Kidney (tissue), 14 donors: ENCODE measurements around the gene PATE4. TPM values are rescaled to one million over a fixed set of nuclear protein-coding genes. Genes with fewer than 3 reads are reported as not detected.

Experiments used
- DNase-seq, 5 donors: peaks; one replicate each; pipeline ENCODE4 v3.0.0-alpha.2; 2013 to 2020
- FAIRE-seq: peaks from 2 replicates; lab custom pipeline; 2012; peaks lifted over from hg19 to GRCh38; lab: Jason Lieb, UNC
- H3K27ac ChIP-seq, 2 donors: one replicate each; pipeline ENCODE4 v1.7.0; 2013; ENCODE audit warnings: low read depth in 2 of 2, low read length in 2 of 2, inconsistent platforms in 1 of 2
- H3K27me3 ChIP-seq: one replicate; pipeline ENCODE4 v1.7.1; 2013; ENCODE audit warnings: low read length, inconsistent platforms; ENCODE audit not compliant: control insufficient read depth, insufficient read depth
- H3K36me3 ChIP-seq, 3 donors: one replicate each; pipeline versions ENCODE4 v1.7.0 to v1.7.1; 2013; ENCODE audit warnings: low read length in 3 of 3, control low read depth in 1 of 3, inconsistent platforms in 1 of 3; ENCODE audit not compliant: insufficient read depth in 3 of 3, control insufficient read depth in 2 of 3
- H3K4me1 ChIP-seq, 3 donors: one replicate each; pipeline versions ENCODE4 v1.7.0 to v1.7.1; 2013; ENCODE audit warnings: low read length in 3 of 3, inconsistent platforms in 1 of 3, low read depth in 1 of 3; ENCODE audit not compliant: control insufficient read depth in 2 of 3, insufficient read depth in 2 of 3
- H3K4me3 ChIP-seq, 3 donors: one replicate each; pipeline versions ENCODE4 v1.7.0 to v1.8.1; 2013; ENCODE audit warnings: low read length in 3 of 3, control low read depth in 1 of 3, inconsistent platforms in 1 of 3
- H3K9ac ChIP-seq, 3 donors: one replicate each; pipeline versions ENCODE4 v1.7.0 to v1.7.1; 2013; ENCODE audit warnings: low read length in 3 of 3, control low read depth in 1 of 3, inconsistent platforms in 1 of 3
- H3K9me3 ChIP-seq, 3 donors: one replicate each; pipeline versions ENCODE4 v1.7.0 to v1.7.1; 2013; ENCODE audit warnings: low read length in 3 of 3, control low read depth in 1 of 3, inconsistent platforms in 1 of 3; ENCODE audit not compliant: control insufficient read depth in 2 of 3, insufficient read depth in 1 of 3
- CTCF ChIP-seq: IDR thresholded peaks from 3 replicates; pipeline ENCODE4 v1.5.1; 2012; ENCODE audit warnings: mild to moderate bottlenecking, moderate library complexity, borderline replicate concordance; ENCODE audit not compliant: insufficient read depth; ENCODE audit errors: extremely low read depth
- intact Hi-C: fragments of 100-400 bp; cut with DNase I; formaldehyde crosslinking; loops from one replicate; pipeline ENCODE4 v1.11.1; 2022
- polyA plus RNA-seq: library from polyadenylated mRNA; stranded (reverse); fragments of 350-450 nt; fragmentation: Illumina TruSeq; extraction: RNeasy Lipid Tissue Mini Kit (QIAGEN cat#74804); gene quantifications from one replicate; pipeline ENCODE4 v1.2.3, GENCODE V29; 2014; ENCODE audit warnings: low read depth, low replicate concordance; ENCODE audit not compliant: insufficient read depth
- total RNA-seq: library from RNA; stranded (reverse); fragmentation: NEBNext Ultra II Directional; extraction: Animal tissue kit (Norgen Biotek cat#: 25700); gene quantifications from one replicate; pipeline ENCODE4 v1.2.1, GENCODE V29; 2021
- donor health status: control.
- donor health status: control.
- donor health status: control.
- donor health status: control.
- donor health status: control.
- donor health status: DM: yes; HTN: yes; CAD: no.
- donor health status: Normal renal cell carcinoma (clear cell type).

Gene PATE4
- total and polyA plus RNA-seq, 2 donors from 2014 or later, result not detected

DNA sequence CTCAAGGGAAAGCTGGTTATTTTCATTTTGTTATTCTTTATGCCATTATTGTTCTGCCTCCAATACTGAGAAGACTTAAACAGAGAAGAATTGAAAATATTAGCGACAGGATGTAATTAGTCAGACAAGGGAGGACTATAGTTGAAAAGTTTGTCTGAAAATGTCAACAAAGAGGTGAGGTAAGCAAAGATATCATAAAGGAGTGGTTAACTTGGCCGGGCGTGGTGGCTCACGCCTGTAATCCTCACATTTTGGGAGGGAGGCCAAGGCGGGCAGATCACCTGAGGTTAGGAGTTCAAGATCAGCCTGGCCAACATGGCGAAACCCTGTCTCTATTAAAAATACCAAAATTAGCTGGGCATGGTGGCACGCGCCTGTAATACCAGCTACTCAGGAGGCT, 50.3 kb downstream of the PATE4 start:
- Histone ChIP-seq H3K9me3 (no peaks in the 10 kb centered on the region), H3K4me1 (no peaks in the 10 kb centered on the region), H3K9ac (no peak overlapping the region), H3K4me3 (no peak overlapping the region), H3K36me3 (no peaks in the 10 kb centered on the region), H3K27ac (no peak overlapping the region), H3K27me3 (no peaks in the 10 kb centered on the region)
- DNase-seq (no peak), FAIRE-seq (no peak)
- TF ChIP-seq CTCF, result no peak
- intact Hi-C loops, result no loop called here

DNA sequence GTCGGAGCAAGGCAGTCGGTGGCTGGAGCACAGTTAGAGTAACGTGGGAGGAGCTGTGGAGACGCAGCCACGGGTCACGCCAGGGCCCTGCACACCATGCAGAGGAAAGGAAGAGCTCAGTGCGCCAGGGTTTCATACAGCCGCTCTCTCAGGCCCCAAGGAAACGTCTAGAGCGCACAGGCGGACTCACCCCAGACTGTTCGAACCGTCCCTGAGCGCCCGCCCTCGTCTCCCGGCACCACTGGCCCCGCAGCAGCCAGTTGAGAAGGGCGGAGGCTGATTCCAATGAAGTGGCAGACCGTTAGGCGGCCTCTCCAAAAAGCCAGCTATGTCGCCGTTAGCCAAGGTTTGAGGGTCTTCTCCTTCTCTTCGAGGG, 53.9 kb downstream of the PATE4 start:
- peak overlapping the region; percentile 61 to 85 (median 83) for H3K4me3 ChIP-seq
- no peaks in the 10 kb centered on the region for H3K9me3 ChIP-seq
- intact Hi-C loops, result no loop called here
- peaks cover 0 to 2% (median 0%) of the 10 kb centered on the region in 3 donors for H3K4me1 ChIP-seq
- TF ChIP-seq CTCF, result no peak
- no peak for FAIRE-seq
- H3K9ac ChIP-seq, result peak overlapping the region in 2 of 3 donors; percentile 65 to 74
- H3K36me3 ChIP-seq, result no peaks in the 10 kb centered on the region
- DNase-seq, result peak in 3 of 5 donors; percentile 54 to 85 (median 72)
- H3K27ac ChIP-seq, result peak overlapping the region; percentile 32 to 93
- no peaks in the 10 kb centered on the region for H3K27me3 ChIP-seq

- FAIRE-seq, result peak; percentile 73
- H3K36me3 ChIP-seq, result no peaks in the 10 kb centered on the region
- H3K27me3 ChIP-seq, result no peaks in the 10 kb centered on the region
- peaks cover 0 to 2% (median 0%) of the 10 kb centered on the region in 3 donors for H3K4me1 ChIP-seq
- peak within 1 kb of the TSS; percentile 81 to 85 (median 83) for H3K4me3 ChIP-seq
- peak; percentile 29 for TF ChIP-seq CTCF
- H3K9me3 ChIP-seq, result no peaks in the 10 kb centered on the region
- H3K9ac ChIP-seq, result peak within 1 kb of the TSS; percentile 49 to 85 (median 74)
- intact Hi-C loops, result no loop called here
- peak within 1 kb of the TSS; percentile 89 to 93 for H3K27ac ChIP-seq
- peak; percentile 95 to 98 (median 97) for DNase-seq
These were observed 54.5 kb downstream of the PATE4 start, which contains the start of gene HYLS1 for GRCh38 chr11:125887373-125888324. Gene HYLS1, plus strand, starts transcription at chr11:125887668. Its CDS starts 11,701 bp downstream, at chr11:125899369.

Other genes starting within 250 kb of the PATE4 start
- gene STT3A, start 240.5 kb upstream of the PATE4 start, total RNA-seq, result 125 TPM
- gene STT3A, start 240.5 kb upstream of the PATE4 start, polyA plus RNA-seq, result 65.0 TPM
- 4.9 TPM for gene CHEK1, start 208.2 kb upstream of the PATE4 start, total RNA-seq
- 4.6 TPM for gene CHEK1, start 208.2 kb upstream of the PATE4 start, polyA plus RNA-seq
- not detected for gene ACRV1, start 152.5 kb upstream of the PATE4 start, total RNA-seq
- gene ACRV1, start 152.5 kb upstream of the PATE4 start, polyA plus RNA-seq, result not detected
- not detected for gene PATE1, start 87.0 kb upstream of the PATE4 start, total RNA-seq
- gene PATE1, start 87.0 kb upstream of the PATE4 start, polyA plus RNA-seq, result not detected
- not detected for gene PATE2, start 54.5 kb upstream of the PATE4 start, total RNA-seq
- not detected for gene PATE2, start 54.5 kb upstream of the PATE4 start, polyA plus RNA-seq
- gene PATE3, start 45.2 kb upstream of the PATE4 start, total RNA-seq, result not detected
- not detected for gene PATE3, start 45.2 kb upstream of the PATE4 start, polyA plus RNA-seq
- gene HYLS1, start 54.4 kb downstream of the PATE4 start, total RNA-seq, result 3.0 TPM
- 4.9 TPM for gene HYLS1, start 54.4 kb downstream of the PATE4 start, polyA plus RNA-seq
- gene PUS3, start 69.9 kb downstream of the PATE4 start, total RNA-seq, result 9.4 TPM
- gene PUS3, start 69.9 kb downstream of the PATE4 start, polyA plus RNA-seq, result 9.9 TPM
- 1.1 TPM for gene DDX25, start 71.2 kb downstream of the PATE4 start, total RNA-seq
- gene DDX25, start 71.2 kb downstream of the PATE4 start, polyA plus RNA-seq, result 3.8 TPM
- gene VSIG10L2, start 112.7 kb downstream of the PATE4 start, total RNA-seq, result not detected
- not detected for gene VSIG10L2, start 112.7 kb downstream of the PATE4 start, polyA plus RNA-seq
- gene CDON, start 229.6 kb downstream of the PATE4 start, total RNA-seq, result 4.0 TPM
- gene CDON, start 229.6 kb downstream of the PATE4 start, polyA plus RNA-seq, result 0.45 TPM